DND-41 (cell line): ENCODE measurements around the gene AREG.

ENCODE experiments used
- ATAC-seq: fragments of 200-7000 bp; cut with Tn5 transposase; 3 replicates; pipeline ENCODE4 v1.9.1; 2021; ENCODE audit warnings: low read depth; ENCODE audit not compliant: insufficient read depth
- DNase-seq: peaks from one replicate; pipeline ENCODE4 v3.0.0-alpha.2; 2020
- H2AFZ ChIP-seq: 2 replicates; pipeline ENCODE4 v1.6.0; 2012; ENCODE audit warnings: low read depth, low read length
- H3K27ac ChIP-seq: 2 replicates; pipeline ENCODE4 v1.5.1; 2012; ENCODE audit warnings: low read length, inconsistent platforms
- H3K27me3 ChIP-seq: fragments of 200-600 bp; sonication (generic); 2 replicates; pipeline ENCODE4 v1.6.0; 2012; ENCODE audit warnings: low read length, mild to moderate bottlenecking, inconsistent platforms; ENCODE audit not compliant: insufficient read depth, poor library complexity
- H3K36me3 ChIP-seq: 2 replicates; pipeline ENCODE4 v1.5.1; 2012; ENCODE audit warnings: low read length, inconsistent platforms; ENCODE audit not compliant: insufficient read depth
- H3K4me1 ChIP-seq: 2 replicates; pipeline ENCODE4 v1.5.1; 2012; ENCODE audit warnings: mild to moderate bottlenecking, low read length; ENCODE audit not compliant: insufficient read depth
- H3K4me2 ChIP-seq: 2 replicates; pipeline ENCODE4 v1.6.0; 2012; ENCODE audit warnings: mild to moderate bottlenecking, moderate library complexity, low read length, inconsistent platforms; ENCODE audit not compliant: insufficient read depth
- H3K4me3 ChIP-seq, 2 experiments: fragments of 200-600 bp in 1 of 2; shearing (Covaris generic) in 1 of 2; 2 replicates each; pipeline ENCODE4 v1.5.1; 2012 to 2016; ENCODE audit warnings: inconsistent platforms in 2 of 2, low read length in 2 of 2, mild to moderate bottlenecking in 2 of 2, low read depth in 1 of 2, moderate library complexity in 1 of 2
- H3K79me2 ChIP-seq: 2 replicates; pipeline ENCODE4 v1.6.0; 2012; ENCODE audit warnings: low read length, inconsistent platforms; ENCODE audit not compliant: insufficient read depth
- H3K9ac ChIP-seq: 2 replicates; pipeline ENCODE4 v1.6.0; 2012; ENCODE audit warnings: low read depth, mild to moderate bottlenecking, inconsistent platforms, low read length, moderate library complexity
- H3K9me3 ChIP-seq: 2 replicates; pipeline ENCODE4 v1.5.1; 2012; ENCODE audit warnings: low read length, moderate library complexity, mild to moderate bottlenecking, inconsistent platforms; ENCODE audit not compliant: insufficient read depth, severe bottlenecking
- H4K20me1 ChIP-seq: 2 replicates; pipeline ENCODE4 v1.6.0; 2012; ENCODE audit warnings: low read length; ENCODE audit not compliant: insufficient read depth
- EZH2 ChIP-seq: IDR thresholded peaks from 3 replicates; pipeline ENCODE4 v1.6.1; 2012; ENCODE audit warnings: borderline replicate concordance, low read depth, mild to moderate bottlenecking, moderate library complexity, low read length, inconsistent platforms; ENCODE audit not compliant: severe bottlenecking
- TF ChIP-seq, protein P1 (sequence below): IDR thresholded peaks from 2 replicates; pipeline ENCODE4 v1.5.1; 2012; ENCODE audit warnings: borderline replicate concordance, low read length, moderate library complexity, mild to moderate bottlenecking; ENCODE audit not compliant: poor library complexity, severe bottlenecking; ENCODE audit errors: extremely low read depth

AREG gene

DNA sequence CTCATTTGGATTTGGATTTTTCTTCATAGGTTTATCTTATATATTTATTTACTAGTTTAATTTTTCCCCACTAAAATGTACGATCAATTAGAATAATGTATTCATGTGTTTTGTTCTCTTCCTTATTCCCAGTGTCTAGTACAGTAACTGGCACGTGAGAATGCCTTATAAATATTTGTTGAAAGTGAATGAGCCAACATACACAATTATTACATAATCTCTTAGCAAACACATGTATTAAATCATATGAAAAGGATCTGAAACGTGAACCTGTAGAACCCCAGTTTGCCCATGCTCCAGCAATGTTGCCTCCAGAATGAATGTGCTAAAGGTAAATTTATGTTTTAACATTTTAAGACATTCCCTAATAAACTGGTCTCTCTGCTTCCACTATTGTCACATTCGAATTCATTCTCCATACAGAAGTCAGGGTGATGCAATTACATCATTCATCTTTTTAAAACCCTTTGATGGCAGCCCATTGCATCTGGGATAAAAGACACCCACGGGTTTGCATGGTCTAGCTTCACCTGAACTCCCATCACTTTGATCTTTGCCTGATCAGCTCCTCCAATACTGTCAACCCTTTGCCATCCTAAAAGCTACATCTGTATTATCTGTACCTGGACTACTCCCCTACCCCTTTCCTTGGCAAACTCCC is 30.7 kb upstream of the AREG start:
- Histone ChIP-seq H3K4me3 (no peak overlapping the region), H3K4me2 (no peak overlapping the region), H2AFZ (no peak overlapping the region), H3K36me3 (no peaks in the 10 kb centered on the region), H3K9me3 (no peaks in the 10 kb centered on the region), H3K79me2 (no peaks in the 10 kb centered on the region), H3K9ac (no peak overlapping the region), H3K27me3 (no peaks in the 10 kb centered on the region), H4K20me1 (no peaks in the 10 kb centered on the region), H3K4me1 (no peaks in the 10 kb centered on the region), H3K27ac (no peak overlapping the region)
- ATAC-seq (no peak), DNase-seq (no peak)
- TF ChIP-seq EZH2: no peak
- TF ChIP-seq, protein P1, sequence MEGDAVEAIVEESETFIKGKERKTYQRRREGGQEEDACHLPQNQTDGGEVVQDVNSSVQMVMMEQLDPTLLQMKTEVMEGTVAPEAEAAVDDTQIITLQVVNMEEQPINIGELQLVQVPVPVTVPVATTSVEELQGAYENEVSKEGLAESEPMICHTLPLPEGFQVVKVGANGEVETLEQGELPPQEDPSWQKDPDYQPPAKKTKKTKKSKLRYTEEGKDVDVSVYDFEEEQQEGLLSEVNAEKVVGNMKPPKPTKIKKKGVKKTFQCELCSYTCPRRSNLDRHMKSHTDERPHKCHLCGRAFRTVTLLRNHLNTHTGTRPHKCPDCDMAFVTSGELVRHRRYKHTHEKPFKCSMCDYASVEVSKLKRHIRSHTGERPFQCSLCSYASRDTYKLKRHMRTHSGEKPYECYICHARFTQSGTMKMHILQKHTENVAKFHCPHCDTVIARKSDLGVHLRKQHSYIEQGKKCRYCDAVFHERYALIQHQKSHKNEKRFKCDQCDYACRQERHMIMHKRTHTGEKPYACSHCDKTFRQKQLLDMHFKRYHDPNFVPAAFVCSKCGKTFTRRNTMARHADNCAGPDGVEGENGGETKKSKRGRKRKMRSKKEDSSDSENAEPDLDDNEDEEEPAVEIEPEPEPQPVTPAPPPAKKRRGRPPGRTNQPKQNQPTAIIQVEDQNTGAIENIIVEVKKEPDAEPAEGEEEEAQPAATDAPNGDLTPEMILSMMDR: no peak

DNA sequence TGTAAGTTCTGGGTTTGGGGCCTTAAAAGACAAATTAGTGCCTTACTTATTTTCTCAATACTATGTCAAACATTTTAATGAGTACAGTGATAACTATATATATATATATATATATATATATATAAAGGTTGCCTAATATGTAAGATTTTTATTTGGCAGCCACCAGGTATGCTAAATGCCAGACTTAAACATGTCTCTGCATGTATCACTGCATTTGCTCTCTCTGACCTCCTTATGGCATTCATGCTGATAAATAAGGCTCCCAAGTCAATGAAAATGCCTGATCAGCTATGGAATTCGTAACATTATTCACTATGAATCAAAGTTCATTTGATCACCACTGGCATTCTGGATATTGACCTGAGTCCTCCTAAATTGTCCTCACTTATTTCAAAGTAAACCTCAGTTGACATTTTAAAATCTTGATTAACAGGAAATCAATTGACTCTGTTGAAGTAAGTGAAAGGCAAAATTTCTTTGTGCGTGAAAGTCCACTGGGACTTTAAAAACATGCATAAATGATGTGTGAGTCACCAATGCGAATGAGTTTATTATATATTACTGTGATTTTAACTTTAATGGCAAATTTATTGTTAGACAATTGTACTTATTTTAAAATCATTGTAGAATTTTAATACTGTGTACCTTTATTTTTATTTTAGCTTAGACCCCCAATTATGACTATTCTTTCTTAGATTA is 29.2 kb upstream of the AREG start:
- Histone ChIP-seq H4K20me1 (no peaks in the 10 kb centered on the region), H3K9ac (no peak overlapping the region), H3K36me3 (no peaks in the 10 kb centered on the region), H3K4me3 (no peak overlapping the region), H3K4me2 (no peak overlapping the region), H2AFZ (no peak overlapping the region), H3K79me2 (no peaks in the 10 kb centered on the region), H3K9me3 (no peaks in the 10 kb centered on the region), H3K4me1 (no peaks in the 10 kb centered on the region), H3K27me3 (no peaks in the 10 kb centered on the region), H3K27ac (no peak overlapping the region)
- TF ChIP-seq EZH2: no peak
- TF ChIP-seq, protein P1: no peak
- no peak for ATAC-seq
- DNase-seq: no peak

DNA sequence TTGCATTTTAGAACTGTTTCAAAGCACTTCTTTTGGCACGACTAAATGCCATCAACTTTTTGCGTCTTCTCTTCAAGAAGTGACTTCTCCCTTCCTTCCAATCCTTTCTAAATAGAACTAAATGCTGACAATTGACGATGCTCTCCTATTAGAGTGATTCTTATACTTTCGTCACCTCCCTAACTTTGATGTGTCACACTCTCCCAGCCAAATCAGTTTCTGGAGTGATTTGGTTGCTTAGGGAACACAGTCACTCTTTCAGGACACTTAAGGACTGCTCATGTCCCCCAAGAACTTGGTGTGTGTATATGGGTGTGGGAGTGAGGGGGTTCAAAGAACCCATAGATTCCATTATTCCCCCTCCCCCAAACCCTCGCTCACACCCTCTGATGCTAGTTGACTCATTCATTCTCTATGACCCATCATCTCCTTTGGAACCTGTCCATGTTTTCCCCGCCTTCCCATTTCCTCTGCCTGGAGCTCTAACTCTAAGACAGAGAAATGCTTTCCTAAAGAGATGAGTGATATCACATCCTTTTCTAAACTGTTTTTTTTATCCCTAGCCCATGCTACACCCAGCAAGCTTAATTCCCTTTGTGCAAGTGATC is 26.8 kb upstream of the AREG start:
- no peaks in the 10 kb centered on the region for H3K27me3 ChIP-seq
- no peak overlapping the region for H3K27ac ChIP-seq
- ATAC-seq (no peak), DNase-seq (no peak)
- H3K4me3 ChIP-seq: no peak overlapping the region
- no peaks in the 10 kb centered on the region for H3K9me3 ChIP-seq
- TF ChIP-seq EZH2: no peak
- TF ChIP-seq, protein P1: no peak
- no peak overlapping the region for H2AFZ ChIP-seq
- H3K9ac ChIP-seq: no peak overlapping the region
- H3K4me2 ChIP-seq: no peak overlapping the region
- H3K36me3 ChIP-seq: no peaks in the 10 kb centered on the region
- no peaks in the 10 kb centered on the region for H4K20me1 ChIP-seq
- no peaks in the 10 kb centered on the region for H3K79me2 ChIP-seq
- H3K4me1 ChIP-seq: no peaks in the 10 kb centered on the region
